HG02938 (cell line): Measurements from ENCODE around the gene USP13.

Experiments used
- ATAC-seq: cut with Tn5 transposase; IDR thresholded peaks from one replicate; pipeline ENCODE4 v1.9.1; 2021; ENCODE audit warnings: mild to moderate bottlenecking, moderate library complexity; ENCODE audit not compliant: unreplicated experiment

Gene USP13

GRCh38 chr3:179837374-179837773 lies 184.5 kb downstream of the USP13 start:
- no peak for ATAC-seq
